NCI-H2196 treated with DMSO at 0.1 percent for 48 hours (cell line): Measurements from ENCODE around the gene KDM2B.

Source experiments
- DNase-seq: peaks from one replicate; lab custom pipeline; 2025; ENCODE audit not compliant: unreplicated experiment; lab: John Stamatoyannopoulos, UW

Gene KDM2B

DNA sequence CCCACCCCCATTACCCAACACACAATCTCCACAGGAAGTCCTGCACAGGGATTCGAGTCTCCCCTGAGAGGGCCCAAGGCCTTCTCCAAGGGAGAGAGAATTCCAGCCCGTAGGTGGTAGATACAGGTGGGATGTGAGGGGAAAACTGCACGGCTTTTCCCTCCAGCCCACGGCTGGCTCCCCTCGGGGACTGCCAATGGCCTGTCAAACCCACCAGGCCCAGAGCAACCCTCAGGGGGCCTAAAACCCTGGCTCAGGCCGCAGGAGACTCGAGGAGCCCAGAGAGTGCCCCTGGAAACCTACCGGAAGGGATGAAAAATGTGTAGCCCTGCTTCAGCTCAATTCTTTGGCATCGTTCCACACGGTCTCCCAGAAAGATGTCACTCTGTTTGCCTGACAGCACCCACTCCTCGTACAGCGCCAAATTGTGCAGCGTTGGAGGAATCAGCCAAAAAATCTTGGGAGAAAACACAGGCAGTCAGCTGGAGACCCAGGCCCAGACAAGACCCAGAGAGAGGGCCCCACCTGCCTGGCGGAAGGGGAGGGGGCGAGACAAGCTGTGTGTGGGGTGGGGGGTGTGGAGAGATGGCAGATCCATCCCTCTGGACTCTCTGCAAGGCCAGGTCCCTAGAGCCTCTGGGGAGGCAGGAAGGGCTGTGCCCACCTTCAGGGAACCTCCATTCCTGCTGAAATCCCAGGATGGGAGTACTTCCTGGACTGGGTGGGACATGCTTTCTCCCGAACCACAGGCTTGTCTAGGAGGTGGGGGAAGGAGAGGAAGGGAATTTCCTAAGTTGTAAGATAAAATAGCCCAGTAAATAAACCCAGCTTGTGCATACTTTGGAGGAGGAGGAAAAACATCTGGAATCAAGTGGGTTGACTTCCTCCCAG, 48.1 kb downstream of the KDM2B start:
- DNase-seq: no peak

DNA sequence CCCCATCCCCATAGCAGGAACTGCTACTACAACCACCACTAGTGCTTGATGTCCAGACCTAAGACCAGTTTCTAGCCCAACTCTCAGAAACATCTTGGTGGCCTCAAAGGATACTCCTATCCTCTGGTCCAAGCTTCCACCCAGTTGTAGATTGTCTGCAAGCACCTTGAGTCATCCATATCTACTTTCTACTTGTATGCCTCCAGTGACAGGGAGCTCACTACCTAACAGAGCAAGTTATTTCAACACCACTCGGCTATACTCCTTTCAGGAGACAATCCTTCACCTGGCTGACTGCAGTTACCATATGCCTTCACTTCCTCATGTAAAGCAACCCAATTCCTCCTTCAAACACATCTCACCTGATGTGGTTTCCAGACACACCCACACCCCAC, 49.5 kb downstream of the KDM2B start:
- no peak for DNase-seq

GRCh38 chr12:121530600-121531355, 50.0 kb downstream of the KDM2B start:
- no peak for DNase-seq

DNA sequence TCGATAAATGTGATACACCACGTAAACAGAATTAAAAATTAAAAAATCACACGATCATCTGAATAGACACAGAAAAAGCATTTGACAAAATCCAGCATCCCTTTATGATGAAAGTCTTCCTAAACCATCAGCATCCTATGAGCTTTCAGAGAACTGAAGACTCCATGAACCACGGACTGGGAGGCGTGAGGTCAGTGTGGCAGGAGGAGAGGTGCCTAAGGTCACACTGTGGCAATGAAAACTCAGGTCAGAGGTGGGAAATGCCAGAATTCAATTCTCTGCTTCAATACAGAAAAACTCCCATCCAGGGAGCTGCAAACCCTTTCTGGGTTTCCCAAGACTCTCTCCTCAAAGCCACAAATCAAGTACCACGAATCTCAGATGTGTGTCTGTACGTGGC, 51.6 kb downstream of the KDM2B start:
- DNase-seq: no peak

DNA sequence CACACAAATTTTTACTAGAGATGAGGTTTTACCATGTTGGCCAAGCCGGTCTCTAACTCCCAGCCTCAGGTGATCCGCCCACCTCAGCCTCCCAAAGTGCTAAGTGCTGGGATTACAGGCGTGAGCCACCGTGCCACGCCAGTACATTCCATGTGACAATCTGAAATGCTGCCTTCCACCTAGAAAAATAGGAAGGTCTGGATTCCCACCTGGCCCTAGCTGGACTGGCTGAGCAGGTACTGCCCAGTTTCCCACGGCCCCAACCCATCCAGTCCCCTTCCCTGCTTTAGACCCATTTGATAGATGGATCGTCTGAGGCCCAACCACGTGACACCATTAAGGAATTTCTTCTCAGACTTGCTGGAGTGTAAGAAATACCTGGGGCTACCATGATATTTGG, 55.4 kb downstream of the KDM2B start:
- DNase-seq: no peak

- no peak for DNase-seq
Observed at GRCh38 chr12:121524196-121524916, 56.5 kb downstream of the KDM2B start.

- DNase-seq: no peak
Observed at GRCh38 chr12:121523741-121524140, 57.1 kb downstream of the KDM2B start.

GRCh38 chr12:121522971-121523370, 57.9 kb downstream of the KDM2B start:
- DNase-seq: no peak

DNA sequence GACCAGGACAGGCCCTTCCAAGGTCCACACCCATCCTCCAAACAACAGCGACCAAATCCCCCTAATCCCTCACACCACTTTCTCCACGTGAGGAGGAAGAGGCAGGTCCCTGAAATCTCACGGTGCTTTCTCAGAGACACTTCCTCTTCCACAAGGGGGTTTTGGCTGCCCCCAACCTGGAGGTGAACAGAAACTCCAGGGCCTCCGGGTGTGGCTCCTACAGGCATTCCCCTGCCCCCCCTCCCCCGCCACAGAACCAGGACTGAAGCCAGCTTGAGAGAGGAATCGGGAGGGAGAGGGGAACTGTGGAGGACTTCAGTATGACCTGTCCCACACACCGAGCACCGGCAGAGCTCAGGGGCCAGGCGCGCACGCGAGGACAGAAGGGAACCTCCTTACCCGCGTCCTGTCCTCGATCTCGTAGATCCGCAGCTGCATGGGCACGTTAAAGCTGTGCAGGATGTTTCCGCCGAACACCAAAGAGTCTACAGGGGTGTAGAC, 60.2 kb downstream of the KDM2B start:
- no peak for DNase-seq

GRCh38 chr12:121520119-121520518, 60.7 kb downstream of the KDM2B start:
- DNase-seq: no peak

DNA sequence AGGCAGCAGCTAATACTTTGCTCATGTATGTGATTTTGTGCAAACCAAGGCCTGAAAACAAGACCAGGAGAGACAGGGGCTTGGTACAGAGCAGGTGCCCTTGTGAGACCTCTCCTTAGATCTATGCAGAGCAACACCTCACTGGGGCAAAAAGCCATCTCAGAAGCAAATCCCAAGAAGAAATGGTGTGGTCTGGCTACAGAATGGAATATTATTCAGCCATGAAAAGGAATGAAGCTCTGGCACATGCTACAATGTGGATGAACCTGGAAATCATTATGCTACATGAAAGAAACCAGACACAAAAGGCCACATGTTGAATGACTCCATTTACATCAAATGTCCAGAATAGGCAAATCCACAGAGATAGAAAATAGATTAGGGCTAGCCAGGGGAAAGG, 61.6 kb downstream of the KDM2B start:
- DNase-seq: no peak

- DNase-seq: no peak
Observed at GRCh38 chr12:121518656-121519055, 62.2 kb downstream of the KDM2B start.

- DNase-seq: no peak
Observed at GRCh38 chr12:121516437-121517011, 64.3 kb downstream of the KDM2B start.

DNA sequence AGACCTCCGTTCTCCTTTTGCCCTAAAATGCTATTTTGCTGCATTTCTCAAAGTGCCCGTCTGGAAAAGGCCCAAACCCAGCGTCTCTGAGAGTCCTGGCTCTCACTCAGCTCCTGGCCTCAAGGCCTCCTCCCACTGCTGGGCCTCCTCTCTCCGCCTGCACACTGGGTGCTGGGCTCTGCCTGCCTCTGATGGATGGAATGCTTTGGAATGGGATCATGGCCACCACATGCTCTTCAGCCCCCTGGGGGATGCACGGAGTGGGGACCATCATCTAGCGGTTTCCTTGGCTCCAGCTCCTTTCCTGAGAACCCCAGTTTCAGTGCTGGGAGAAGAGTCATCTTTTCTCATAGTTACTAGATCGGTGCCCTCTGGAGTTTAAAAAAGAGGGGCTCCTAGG, 65.2 kb downstream of the KDM2B start:
- DNase-seq: no peak

DNA sequence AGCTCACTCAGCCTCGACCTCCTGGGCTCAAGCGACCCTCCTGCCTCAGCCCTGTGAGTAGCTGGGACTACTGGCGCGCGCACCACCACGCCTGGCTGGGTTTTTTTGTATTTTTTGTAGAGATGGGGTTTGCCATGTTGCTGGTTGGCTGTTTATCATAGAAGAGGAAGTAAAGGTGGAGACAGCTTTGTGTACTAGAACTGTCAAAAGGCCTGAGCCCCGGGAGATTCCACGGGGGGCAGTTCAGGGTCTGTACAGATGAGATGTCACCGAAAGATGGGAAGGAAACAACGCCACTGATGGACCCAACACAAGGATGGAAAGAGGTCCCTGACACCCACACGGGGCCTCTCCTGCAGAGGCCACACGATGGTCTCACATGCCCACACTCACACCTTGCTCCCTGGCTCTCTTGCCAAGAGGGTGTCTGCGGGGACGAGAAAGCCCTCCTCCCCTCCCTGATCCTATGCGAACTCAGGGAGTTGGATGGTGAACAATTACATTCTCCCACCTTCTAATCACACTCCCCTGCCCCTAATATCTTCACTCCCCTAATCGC, 66.6 kb downstream of the KDM2B start:
- DNase-seq: no peak

DNA sequence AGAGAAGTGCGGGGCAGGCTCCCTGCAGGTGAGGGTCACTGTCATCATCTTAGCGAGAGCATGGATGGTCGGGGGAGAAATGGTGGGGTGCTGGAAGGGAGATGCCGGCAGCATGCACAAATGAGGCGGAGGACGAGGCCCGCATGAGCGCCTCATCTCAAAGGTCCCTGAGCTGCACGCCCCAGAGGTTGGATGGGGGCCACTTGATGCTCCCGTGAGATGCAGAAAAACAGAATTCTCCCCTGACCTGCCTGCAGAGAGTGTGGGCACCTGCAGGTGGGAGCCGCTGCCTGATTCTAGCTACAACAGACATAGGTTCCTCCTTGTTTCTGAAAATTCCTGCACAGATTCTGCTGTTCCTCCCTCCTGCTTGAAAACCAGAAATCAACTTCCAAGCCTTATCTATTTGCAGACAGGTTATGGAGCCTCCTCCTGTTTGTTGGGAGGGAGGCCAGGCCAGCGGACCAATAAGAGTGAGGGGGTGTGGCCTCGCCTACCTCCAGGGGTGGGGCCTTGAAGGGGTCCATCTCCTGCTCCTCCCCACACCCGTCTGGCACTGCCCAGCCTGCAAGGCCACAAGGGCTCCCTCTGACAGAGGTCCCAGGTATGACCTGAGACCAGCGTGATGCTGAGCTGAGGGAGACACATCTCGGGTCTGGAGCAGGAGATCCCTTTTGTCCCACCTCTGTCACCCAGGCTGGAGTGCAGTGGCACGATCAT, 67.2 kb downstream of the KDM2B start:
- peak; percentile 87 for DNase-seq

- no peak for DNase-seq
Observed at GRCh38 chr12:121512561-121512960, 68.3 kb downstream of the KDM2B start.

DNA sequence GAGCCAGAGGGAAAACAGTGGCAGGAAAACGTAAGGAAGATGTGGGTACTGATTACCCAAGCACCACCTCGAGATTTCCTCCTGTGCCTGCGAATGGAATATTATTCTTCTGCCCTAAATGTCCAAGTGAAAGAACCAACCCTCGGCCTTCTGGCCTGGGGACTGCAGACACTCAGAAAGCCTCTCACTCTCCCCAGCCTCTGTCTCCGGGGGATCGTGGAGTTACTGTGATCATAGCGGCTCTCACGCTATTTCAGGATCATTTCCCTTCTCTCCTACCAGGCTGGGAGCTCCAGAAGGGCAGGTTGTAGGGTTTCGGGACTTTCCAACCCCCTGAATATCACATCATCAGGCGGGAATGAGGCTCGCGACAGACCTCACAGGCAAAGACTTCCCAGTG, 68.9 kb downstream of the KDM2B start:
- DNase-seq: no peak

DNA sequence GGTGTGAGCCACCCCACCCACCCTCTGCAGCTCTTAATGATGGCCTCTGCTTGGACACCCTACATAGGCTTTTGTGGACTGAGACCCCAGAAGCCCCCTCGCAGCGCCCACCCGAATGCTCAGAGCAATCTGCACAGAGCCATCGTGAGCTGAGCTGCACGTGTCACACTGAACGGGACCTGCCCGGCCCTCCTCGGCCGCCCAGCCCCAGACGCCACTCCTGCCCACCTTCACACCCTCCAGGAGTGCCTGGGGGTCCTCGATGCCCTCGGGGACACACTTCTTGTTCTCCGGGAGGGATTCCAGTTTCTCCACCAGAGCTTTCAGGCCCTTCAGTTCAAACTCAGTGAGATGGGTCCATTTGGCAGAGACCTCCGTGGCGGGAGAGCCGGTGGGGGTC, 71.5 kb downstream of the KDM2B start:
- DNase-seq: no peak

GRCh38 chr12:121508533-121508932, 72.3 kb downstream of the KDM2B start:
- DNase-seq: no peak
